ENCODE data around the gene COL5A2. TPM values are rescaled to one million over a fixed set of nuclear protein-coding genes. Genes with fewer than 3 reads are reported as not detected.

Gene COL5A2
- total RNA-seq, 1 donor from 2014 or later = 6.8 TPM

DNA sequence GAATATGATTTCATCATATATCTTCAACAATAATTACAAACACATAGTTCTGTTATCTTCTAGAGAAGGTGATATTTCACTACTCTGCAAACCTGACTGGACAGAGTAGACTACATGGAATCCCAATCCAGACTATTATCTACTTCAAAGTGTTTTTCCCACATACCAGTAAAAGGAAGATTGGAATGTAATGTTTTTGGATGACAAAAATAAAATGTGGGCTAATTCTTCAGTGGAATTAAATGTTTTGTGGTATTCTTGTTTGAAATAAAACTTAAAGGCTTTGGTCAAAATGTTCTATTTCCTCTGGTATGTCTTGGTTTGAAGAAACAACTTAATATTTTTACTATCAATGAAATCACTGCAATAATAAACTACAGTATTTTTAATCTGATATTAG lies 22.1 kb downstream of the COL5A2 start:
- ATAC-seq (ENCODE audit: poor library complexity) = no peak
- intact Hi-C loops (cut with DNase I) = no loop called here
- DNase-seq = no peak

DNA sequence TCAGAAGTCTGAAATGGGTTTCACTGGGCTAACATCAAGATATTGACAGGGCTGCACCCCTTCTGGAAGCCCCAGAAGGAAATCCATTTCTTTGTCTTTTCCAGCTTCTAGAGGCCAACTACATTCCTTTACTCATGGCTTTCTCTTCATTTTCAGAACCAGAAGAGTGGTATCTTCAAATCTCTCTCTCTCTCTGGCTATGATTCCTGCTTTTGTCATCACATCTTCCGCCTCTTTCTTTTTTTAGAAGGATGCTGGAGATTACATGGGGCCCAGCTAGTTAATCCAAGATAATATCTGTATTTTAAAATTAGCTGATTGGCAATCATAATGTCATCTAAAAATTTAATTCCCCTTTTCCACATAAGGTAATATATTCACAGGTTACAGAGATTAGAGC lies 23.8 kb downstream of the COL5A2 start:
- no peak for DNase-seq
- intact Hi-C loops (cut with DNase I) = no loop called here
- no peak for ATAC-seq (ENCODE audit: poor library complexity)

DNA sequence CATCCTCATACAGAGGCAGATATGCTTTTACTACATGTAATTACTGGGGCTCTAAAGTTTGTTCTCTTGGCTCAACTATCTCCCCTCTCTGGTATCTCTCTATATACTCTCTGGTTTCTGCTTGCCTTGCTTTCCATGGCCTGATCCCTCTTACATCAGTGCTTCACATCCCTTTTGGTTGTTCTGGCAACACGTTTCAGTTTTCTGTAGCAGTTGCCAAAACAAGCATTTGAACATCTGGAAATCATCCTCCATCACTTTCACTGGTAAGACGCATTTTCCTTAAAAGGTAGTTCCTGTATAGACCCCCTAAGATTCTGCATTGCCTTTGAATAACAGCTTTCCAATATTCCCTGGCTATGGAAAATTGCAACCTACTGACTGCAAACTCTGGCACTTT lies 25.9 kb downstream of the COL5A2 start:
- DNase-seq = no peak
- ATAC-seq (ENCODE audit: poor library complexity) = peak; percentile 85

DNA sequence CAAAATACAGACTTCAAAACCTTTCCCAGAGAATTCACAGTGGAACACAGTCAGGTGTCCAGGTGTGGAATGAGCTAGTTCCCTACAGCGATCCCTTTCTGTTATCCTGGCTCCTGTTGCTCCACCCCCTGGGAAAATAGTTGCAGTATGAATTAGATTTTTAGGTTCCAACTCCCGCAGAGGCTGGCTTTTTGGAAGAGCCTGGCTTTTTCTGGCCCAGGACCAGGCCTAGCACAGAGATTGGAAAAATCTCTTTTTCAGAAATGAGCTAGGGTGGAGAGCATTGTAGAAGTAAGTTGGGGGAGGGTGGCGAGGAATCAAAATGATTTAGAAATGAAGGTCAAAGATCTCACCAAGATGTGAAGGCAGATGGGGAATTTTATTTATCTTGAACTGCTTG lies 27.1 kb downstream of the COL5A2 start:
- DNase-seq (peak; percentile 50), ATAC-seq (ENCODE audit: poor library complexity) (peak; percentile 78)
- intact Hi-C loops (cut with DNase I) = no loop called here

More for the DNA sequence above, 25.9 kb downstream of the COL5A2 start:
- intact Hi-C loops (cut with DNase I) = no loop called here

DNA sequence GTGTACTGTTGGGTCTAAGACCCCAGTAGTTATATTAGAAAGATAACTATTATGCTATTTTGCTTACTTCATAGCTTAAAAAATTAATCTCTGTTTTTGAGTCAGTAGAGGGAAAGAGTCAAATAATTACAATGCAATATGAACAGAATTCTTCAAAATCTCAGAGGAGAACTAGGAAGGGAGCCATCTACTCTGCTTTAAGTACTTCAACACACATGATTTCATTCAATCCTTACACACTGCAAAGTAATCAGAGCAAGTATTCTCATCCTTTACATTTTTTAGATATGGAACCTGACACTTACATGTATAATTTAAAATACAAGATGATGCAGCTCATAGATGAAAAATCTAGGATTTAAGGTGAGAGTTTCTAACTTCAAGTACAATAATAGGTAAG lies 27.7 kb downstream of the COL5A2 start:
- no peak for DNase-seq
- intact Hi-C loops (cut with DNase I) = no loop called here
- ATAC-seq (ENCODE audit: poor library complexity) = peak; percentile 66

DNA sequence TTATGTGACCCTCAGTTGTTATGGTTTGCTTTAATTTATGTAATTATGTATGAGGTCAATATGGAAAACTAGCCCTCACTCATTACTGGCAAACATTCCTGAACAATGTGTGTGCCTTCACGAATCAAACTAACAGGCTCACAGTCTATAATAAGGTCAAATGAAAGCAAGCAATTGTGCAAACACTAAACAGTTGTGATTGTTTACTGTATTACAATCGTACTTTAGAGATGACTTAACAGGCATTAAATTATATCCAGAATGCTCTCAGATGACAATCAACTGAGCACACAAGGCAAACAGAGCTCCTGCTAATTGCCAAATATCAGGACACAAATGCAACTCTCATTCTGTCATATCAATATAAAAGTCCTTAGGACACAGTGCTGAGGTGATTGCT lies 29.5 kb downstream of the COL5A2 start:
- DNase-seq = no peak
- intact Hi-C loops (cut with DNase I) = no loop called here
- ATAC-seq (ENCODE audit: poor library complexity) = no peak

DNA sequence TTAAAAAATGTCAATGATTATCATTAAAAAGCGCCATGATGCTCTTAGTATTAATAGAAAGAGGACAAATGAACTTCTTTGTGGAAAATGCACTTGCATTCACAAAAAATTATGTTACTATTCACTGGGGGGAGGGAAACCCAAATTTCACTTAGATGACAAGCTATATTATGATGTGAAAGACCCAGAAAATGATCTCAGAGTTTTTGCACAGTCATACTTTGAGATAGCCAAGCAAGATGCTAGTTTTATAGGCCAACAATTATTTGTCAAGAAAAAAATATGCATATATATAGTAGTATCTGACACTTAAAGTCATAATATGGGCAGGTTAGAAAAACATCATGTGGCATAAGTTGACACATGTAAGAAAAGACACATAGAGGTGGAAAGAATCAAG lies 31.6 kb downstream of the COL5A2 start:
- ATAC-seq (ENCODE audit: poor library complexity) (no peak), DNase-seq (no peak)
- intact Hi-C loops (cut with DNase I) = no loop called here

DNA sequence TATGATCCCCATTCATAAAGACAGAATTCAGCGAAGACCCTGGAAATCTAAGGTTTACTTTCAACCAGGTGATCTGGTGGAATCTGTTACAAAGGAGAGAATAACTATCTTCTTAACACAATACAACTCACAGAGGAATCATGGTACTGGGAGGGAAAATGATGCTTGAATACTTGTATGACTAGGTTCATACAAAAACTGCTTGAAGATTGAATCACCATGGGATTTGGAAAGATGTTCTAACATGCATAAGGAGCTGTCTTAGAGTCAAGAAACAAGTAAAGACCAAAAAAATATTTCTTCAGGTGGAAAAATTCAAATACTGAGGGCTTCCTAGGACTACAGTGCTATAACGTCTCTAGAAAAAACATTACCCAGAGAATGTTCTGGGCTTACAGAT lies 32.2 kb downstream of the COL5A2 start:
- no peak for DNase-seq
- intact Hi-C loops (cut with DNase I) = no loop called here
- no peak for ATAC-seq (ENCODE audit: poor library complexity)

DNA sequence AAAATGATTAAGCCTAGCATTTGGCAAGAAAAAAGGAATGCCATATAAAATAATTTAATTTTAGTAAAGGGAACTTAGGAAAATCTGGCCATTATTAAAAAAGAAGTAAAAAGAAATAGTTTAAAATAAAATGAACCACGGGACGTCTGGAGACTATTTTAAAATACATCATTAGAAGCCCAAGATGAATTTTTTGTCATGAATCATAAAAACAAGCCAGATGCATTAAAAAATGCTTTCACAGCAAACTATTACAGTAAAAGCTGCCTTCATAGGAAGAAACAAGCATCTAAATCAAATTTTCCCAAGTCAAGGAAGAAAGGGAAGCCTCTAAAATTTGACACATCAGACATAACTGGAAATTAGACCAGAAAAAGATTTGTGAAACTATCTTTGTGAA lies 33.0 kb downstream of the COL5A2 start:
- intact Hi-C loops (cut with DNase I) = no loop called here
- ATAC-seq (ENCODE audit: poor library complexity) = no peak

DNA sequence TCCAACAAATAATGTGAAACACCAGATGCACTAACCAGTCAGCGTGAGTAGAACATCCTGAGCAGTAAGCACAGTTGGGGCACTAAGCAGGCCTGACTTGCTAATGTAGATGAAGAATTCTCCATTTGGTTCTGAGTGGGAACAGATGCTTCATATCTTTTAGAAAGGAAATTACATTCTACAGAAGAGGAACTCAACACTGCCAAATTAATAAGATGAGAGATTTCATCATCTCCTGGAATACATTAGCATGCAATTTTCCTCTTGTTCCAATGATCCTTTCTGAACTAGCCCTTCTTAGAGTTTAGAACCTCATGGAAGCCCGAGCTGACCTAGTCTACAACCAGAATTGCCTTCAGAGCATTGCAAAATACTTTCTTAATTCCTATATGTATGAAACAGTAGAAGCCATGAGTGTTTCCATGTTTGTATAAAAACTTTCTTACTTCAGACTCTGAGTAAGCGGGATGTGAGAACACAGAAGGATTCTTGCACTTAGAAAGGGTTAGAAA lies 34.8 kb downstream of the COL5A2 start:
- DNase-seq (no peak), ATAC-seq (ENCODE audit: poor library complexity) (peak; percentile 84)
- intact Hi-C loops (cut with DNase I) = no loop called here

More for the DNA sequence above, 33.0 kb downstream of the COL5A2 start:
- no peak for DNase-seq

DNA sequence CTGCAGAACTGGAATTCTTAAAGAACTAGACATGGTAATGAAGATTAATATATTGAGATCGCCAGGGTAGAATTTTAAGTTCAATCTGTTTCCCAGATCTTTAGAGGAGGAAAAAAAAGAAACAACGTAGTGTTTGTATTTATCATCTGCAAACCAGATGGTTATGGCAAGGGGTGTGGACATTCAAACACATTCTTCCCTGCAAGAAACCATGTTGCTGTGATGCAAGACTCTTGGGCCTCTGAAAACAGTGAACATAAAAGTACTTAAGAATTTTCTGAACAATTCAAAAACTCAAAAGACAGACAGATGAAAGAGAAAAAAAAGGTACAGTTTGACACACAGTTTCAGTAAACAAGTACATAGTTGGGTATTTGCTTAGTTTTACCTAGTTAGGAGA lies 35.6 kb downstream of the COL5A2 start:
- peak; percentile 72 for ATAC-seq (ENCODE audit: poor library complexity)
- intact Hi-C loops (cut with DNase I) = no loop called here

DNA sequence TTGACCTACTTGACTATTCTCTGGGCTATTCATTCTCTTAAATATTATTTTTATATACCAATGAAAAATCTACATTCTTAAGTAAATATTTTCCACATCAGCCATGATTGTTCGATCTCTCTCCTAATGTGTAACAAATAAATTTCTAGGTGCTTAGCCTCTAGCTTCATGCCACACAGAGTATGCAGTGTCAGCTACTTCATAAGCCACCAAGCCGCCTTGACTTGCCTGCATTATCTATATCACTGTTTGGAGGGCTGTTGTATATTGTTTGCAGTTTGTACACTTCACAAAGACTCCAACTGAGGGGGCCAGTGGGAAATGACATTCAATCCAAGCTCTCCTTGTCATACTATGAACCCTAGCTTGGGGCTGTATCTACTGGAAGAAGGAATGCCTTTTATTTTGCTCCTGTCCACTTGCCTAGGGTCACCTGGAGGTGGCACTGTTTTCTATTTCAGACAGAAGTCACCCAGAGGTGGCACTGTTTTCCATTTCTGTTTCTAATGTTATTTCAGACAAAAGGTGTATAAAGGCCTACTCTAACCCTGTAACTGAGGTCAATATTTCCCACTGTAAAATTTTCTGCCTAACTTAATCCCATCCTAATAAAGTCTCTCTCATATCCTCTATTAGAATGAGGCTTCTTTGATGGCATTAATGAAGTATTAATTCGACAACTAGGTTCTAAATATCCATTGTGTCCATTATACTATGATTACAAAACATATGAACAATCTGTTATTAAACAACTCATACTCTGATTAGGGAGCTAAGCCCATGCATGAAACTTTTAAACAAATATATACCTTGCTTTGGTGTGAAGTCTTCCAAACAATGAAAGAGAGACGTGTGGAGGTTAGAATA lies 36.4 kb downstream of the COL5A2 start:
- ATAC-seq (ENCODE audit: poor library complexity) = no peak
- no peak for DNase-seq
- intact Hi-C loops (cut with DNase I) = no loop called here

More for the DNA sequence above, 35.6 kb downstream of the COL5A2 start:
- no peak for DNase-seq

DNA sequence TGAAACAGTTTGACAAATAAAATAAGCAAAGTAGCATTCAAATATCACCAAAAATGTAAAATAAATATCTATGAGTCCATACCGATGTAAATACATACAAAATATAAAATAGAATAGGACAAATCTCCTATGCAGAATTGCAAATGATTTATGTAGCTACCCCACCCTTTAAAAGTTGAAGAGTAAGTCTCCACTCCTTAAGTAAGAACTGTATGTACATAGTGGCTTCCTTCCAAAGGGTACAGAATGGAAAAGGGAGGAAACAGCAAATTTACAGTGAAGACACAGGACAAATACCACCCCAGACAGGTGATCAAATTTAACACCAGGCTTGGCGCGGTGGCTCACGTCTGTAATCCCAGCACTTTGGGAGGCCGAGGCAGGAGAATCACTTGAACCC lies 40.8 kb downstream of the COL5A2 start:
- DNase-seq = no peak
- no peak for ATAC-seq (ENCODE audit: poor library complexity)
- intact Hi-C loops (cut with DNase I) = no loop called here

DNA sequence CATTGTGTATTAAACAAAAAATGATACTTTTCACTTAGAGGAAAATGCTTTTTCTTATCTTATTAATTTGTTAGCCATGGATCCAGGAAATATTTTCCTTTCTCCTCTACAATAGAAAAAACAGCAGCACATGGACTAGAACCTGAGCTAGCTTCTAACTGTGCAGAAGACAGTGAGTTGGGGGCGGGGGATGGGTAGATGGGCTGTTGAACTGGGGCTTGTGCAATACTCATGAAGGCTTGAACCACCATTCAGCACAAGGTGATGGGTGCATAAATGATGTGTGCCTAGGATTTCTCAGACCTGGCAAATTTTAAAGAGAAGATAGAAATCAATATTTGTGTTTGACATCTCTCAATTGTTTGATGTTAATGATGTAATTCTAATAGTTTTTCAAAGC lies 42.0 kb downstream of the COL5A2 start:
- DNase-seq (no peak), ATAC-seq (ENCODE audit: poor library complexity) (no peak)
- intact Hi-C loops (cut with DNase I) = no loop called here

DNA sequence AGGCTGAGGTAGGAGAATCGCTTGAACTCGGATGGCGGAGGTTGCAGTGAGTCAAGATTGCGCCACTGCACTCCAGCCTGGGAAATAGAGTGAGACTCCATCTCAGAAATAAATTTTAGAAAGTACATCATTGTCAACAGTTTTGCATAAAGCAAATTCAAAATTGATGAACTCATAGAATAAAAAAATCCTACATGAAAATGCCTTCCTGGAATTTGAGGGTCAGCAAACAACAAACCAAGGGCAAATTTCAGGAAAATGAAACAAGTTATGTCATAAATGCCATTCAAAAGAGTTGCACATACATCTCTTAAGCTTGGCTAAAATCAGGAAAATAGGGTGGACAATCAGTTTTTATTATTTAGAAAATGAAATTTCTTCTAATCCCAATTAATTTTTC lies 45.1 kb downstream of the COL5A2 start:
- DNase-seq = no peak
- no peak for ATAC-seq (ENCODE audit: poor library complexity)
- intact Hi-C loops (cut with DNase I) = no loop called here

DNA sequence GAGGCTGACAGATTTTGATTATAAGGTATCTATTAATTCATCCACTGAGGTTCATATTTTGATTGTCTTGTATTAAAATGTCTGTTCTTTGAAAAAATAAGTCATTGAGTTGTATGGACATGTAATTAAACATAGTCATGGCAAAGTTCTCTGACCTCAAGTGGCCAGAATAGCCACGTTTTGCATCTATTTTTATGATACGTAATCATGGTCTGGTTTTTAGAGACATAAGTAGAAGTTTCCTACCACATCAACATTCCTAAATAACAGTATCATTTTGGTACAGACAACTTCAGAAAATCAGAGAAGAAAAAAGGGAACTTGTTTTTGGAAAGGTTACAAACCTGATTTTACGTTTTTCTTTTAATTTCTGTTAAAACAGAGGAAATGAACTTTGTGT lies 47.6 kb downstream of the COL5A2 start:
- no peak for ATAC-seq (ENCODE audit: poor library complexity)
- no peak for DNase-seq
- intact Hi-C loops (cut with DNase I) = no loop called here

DNA sequence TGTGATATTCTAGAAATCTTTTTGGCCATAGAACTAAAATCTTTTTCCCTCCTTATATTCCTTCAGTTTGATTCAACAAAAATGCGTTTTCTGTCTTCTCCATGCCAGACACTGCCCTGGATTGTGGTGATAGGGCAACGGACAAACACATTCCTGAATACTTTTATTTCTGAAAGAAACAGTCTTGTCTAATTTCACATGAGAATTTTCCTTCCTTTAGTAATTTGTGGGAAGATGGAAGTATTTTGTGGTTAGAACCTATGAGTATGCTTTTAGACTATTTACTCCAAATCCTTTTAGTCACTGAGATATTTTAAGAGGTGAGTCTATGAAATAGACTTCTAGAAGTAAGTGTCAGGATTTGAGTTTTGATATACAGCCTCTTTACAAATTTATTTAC lies 49.6 kb downstream of the COL5A2 start:
- intact Hi-C loops (cut with DNase I) = no loop called here
- no peak for DNase-seq
- no peak for ATAC-seq (ENCODE audit: poor library complexity)

DNA sequence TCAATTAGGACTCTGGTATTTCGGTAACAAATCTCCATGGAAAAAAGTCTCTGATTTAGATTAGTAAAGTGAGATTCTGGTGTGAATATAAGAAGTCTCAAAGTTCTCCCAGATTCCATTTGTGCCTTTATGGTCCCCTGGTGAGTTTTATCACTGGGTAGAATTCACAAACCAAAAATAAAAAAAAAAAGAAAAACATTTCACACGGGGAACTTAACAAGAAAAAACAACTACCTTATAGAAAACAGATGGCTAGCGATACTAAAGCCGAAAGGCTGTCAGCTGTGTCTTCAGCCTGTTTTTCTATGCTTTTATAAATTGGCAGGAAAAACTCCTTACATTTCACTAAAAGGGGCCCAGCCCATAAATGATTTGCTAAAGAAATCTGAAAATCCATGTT lies 50.6 kb downstream of the COL5A2 start:
- ATAC-seq (ENCODE audit: poor library complexity) (no peak), DNase-seq (no peak)
- intact Hi-C loops (cut with DNase I) = no loop called here

DNA sequence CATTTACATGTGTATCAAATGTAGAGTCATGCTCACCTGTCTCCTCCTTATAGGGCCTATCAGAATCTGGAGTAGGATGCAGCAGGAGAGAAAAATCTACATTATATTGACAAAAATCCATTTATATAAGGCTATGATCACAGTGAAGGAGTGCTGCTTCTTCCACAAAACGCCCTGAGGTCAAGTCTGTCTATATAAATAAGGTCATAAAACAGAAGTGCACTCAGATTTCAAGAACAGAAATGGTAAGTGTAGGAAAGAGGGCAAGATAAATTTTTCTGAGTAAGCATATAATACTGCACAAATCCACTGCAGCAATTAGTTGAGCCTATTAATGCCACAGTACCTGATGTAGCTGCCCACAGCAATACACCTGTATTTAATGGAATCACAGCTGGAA lies 51.8 kb downstream of the COL5A2 start:
- DNase-seq = no peak
- intact Hi-C loops (cut with DNase I) = no loop called here
- no peak for ATAC-seq (ENCODE audit: poor library complexity)

DNA sequence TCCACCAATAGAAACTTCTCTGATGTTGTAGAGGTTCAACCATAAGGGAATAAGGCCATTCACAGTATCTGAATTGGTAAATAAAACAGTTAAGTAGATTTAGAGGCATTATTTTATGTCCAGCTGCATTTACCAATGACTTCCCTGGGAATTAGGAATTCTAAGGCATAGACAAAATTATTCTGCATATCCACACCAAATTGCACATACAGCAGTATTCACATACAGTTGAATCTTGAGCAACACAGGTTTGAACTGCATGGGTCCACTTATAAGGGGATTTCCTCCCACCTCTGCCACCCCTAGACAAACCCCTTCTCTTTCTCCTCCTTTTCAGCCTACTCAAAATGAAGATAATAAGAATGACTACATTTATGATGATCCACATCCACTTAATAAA lies 54.4 kb downstream of the COL5A2 start:
- DNase-seq (no peak), ATAC-seq (ENCODE audit: poor library complexity) (no peak)
- intact Hi-C loops (cut with DNase I) = no loop called here

DNA sequence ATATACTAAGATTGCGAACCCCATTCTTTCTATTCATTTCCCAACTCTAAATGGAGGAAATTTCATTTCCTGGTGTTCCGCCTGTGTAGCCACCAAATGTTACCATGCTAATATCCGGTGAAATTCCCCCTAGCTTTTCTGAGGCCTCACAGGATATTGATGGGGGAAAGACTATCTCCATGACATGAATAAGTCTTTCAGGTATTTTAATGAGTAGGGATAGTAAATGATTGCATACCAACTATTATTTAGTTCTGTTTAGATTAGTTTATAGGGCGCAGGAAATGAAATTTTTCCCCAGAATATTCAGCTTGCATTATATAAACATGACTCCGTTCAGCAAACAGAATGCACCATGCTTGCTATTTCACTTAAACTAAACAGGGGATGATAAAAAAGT lies 55.4 kb downstream of the COL5A2 start:
- DNase-seq (no peak), ATAC-seq (ENCODE audit: poor library complexity) (no peak)
- intact Hi-C loops (cut with DNase I) = no loop called here
